HUES48 (cell line): ENCODE measurements around the gene ATAD2B.

Experiments used
- H3K27ac ChIP-seq: one replicate; pipeline ENCODE4 v1.7.0; 2013; ENCODE audit warnings: low read depth, low read length, inconsistent platforms
- H3K27me3 ChIP-seq: 2 replicates; pipeline ENCODE4 v1.6.1; 2013; ENCODE audit warnings: mild to moderate bottlenecking, low read length; ENCODE audit not compliant: control insufficient read depth, insufficient read depth
- H3K36me3 ChIP-seq: 2 replicates; pipeline ENCODE4 v1.6.1; 2013; ENCODE audit warnings: low read length; ENCODE audit not compliant: control insufficient read depth, insufficient read depth
- H3K4me1 ChIP-seq: 2 replicates; pipeline ENCODE4 v1.6.1; 2013; ENCODE audit warnings: mild to moderate bottlenecking, low read length; ENCODE audit not compliant: control insufficient read depth, insufficient read depth
- H3K4me3 ChIP-seq: 2 replicates; pipeline ENCODE4 v1.5.1; 2013; ENCODE audit warnings: mild to moderate bottlenecking, low read depth, low read length
- H3K9ac ChIP-seq: 2 replicates; pipeline ENCODE4 v1.6.1; 2013; ENCODE audit warnings: mild to moderate bottlenecking, low read depth, low read length, moderate library complexity
- H3K9me3 ChIP-seq: 2 replicates; pipeline ENCODE4 v1.6.1; 2013; ENCODE audit warnings: low read length; ENCODE audit not compliant: control insufficient read depth, insufficient read depth

ATAD2B gene

GRCh38 chr2:23940718-23941620 lies 14.0 kb upstream of the ATAD2B start:
- Histone ChIP-seq H3K36me3 (no peaks in the 10 kb centered on the region), H3K27ac (peak overlapping the region; percentile 94), H3K9ac (peak overlapping the region; percentile 77), H3K27me3 (no peaks in the 10 kb centered on the region), H3K9me3 (no peaks in the 10 kb centered on the region), H3K4me1 (peaks cover 12% of the 10 kb centered on the region; the same call in 1 of the 2 replicates), H3K4me3 (peak overlapping the region; percentile 86)

DNA sequence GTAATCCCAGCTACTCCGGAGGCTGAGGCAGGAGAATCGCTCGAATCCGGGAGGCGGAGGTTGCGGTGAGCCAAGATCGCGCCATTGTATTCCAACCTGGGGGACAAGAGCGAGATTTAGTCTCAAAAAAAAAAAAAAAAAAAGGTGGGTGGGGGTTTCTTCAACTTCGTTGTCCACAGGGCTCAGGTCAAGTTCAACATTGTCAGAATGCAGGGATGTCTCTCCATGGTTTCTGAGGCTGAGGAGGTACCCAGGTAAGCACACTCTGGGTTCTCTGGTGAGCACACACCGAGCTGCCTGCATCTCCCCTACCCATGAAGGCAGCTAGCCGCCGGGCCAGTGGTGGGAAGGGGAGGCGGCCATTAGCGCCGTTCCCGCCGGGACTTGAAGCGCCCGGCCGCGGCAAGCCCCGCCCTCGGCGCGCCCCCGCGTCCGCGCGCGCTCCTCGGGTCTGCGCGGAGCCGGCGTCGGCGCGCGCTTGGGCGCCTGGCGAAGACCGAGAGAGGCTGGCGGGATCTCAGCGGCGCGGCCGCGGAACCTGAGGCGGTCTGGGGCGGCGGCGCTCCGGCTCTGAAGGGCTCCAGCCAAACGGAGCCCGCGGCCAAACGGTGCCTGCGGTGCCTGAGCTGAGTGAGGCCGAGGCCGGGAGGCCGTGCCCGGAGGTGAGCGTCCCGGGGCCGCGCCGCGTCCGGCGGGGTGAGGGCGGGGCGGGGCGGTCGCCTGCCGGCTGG lies 13.2 kb upstream of the ATAD2B start, which contains the start of gene UBXN2A:
Gene UBXN2A (plus strand): TSS at position 477 of the 731 bp plus-strand sequence. CDS start 17,852 bp downstream, outside the sequence.
- Histone ChIP-seq H3K4me3 (peak within 1 kb of the TSS; percentile 86), H3K9ac (peak within 1 kb of the TSS; percentile 77), H3K27me3 (no peaks in the 10 kb centered on the region), H3K4me1 (peaks cover 12% of the 10 kb centered on the region; the same call in 1 of the 2 replicates), H3K27ac (peak within 1 kb of the TSS; percentile 94), H3K36me3 (no peaks in the 10 kb centered on the region), H3K9me3 (no peaks in the 10 kb centered on the region)

- Histone ChIP-seq H3K9ac (no peak overlapping the region), H3K27ac (no peak overlapping the region)
Observed at GRCh38 chr2:23934259-23934658, 7.3 kb upstream of the ATAD2B start.

GRCh38 chr2:23926290-23926749 lies 603 bp downstream of the ATAD2B start:
- no peaks in the 10 kb centered on the region for H3K27me3 ChIP-seq
- 0 out of 2 replicates have a peak, but pooled peaks cover 8% of the 10 kb centered on the region for H3K4me1 ChIP-seq
- peaks cover 2% of the 10 kb centered on the region; the same call in 1 of the 2 replicates for H3K36me3 ChIP-seq
- peak overlapping the region; percentile 83 for H3K4me3 ChIP-seq
- peak overlapping the region; percentile 98 for H3K27ac ChIP-seq
- H3K9ac ChIP-seq: peak overlapping the region; percentile 95
- no peaks in the 10 kb centered on the region for H3K9me3 ChIP-seq

More at GRCh38 chr2:23934259-23934658, 7.3 kb upstream of the ATAD2B start:
- H3K9me3 ChIP-seq: no peaks in the 10 kb centered on the region
- H3K27me3 ChIP-seq: no peaks in the 10 kb centered on the region
- no peak overlapping the region for H3K4me3 ChIP-seq
- H3K36me3 ChIP-seq: peaks cover 4% of the 10 kb centered on the region; the same call in 1 of the 2 replicates
- peaks cover 4% of the 10 kb centered on the region; the same call in 1 of the 2 replicates for H3K4me1 ChIP-seq

DNA sequence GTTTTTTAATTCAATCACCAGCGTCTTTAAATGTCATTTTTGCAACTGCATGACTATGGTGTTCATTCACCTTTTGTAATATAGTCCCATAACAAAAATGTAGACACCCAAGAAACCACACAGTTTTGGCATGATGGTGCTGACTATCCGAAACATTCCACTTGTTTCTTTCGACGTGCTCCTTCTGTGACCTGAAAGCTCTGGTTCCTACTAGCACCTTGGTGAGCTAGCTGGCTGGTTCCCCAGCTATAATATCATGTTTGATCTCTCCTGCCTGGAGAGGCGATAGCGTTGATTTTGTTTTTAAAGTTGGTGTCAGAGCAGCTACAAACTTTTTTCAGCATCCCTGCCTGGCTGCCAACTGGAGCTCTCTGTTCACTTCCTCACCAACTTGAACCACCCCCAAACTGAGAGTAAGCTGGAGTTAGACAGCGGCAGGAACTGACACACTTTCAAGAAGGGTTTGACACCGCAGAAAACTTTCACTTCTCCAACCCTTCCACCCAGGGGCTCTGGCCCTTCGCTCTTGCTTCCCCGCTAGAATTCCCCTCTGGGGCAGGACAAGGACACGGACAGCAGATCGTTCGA lies 1.1 kb downstream of the ATAD2B start:
- H3K9me3 ChIP-seq: no peaks in the 10 kb centered on the region
- no peaks in the 10 kb centered on the region for H3K27me3 ChIP-seq
- no peaks in the 10 kb centered on the region; the same call in 1 of the 2 replicates for H3K36me3 ChIP-seq
- H3K4me1 ChIP-seq: 0 out of 2 replicates have a peak, but pooled peaks cover 8% of the 10 kb centered on the region
- H3K27ac ChIP-seq: peak overlapping the region; percentile 98
- peak overlapping the region; percentile 95 for H3K9ac ChIP-seq
- H3K4me3 ChIP-seq: peak overlapping the region; percentile 83

DNA sequence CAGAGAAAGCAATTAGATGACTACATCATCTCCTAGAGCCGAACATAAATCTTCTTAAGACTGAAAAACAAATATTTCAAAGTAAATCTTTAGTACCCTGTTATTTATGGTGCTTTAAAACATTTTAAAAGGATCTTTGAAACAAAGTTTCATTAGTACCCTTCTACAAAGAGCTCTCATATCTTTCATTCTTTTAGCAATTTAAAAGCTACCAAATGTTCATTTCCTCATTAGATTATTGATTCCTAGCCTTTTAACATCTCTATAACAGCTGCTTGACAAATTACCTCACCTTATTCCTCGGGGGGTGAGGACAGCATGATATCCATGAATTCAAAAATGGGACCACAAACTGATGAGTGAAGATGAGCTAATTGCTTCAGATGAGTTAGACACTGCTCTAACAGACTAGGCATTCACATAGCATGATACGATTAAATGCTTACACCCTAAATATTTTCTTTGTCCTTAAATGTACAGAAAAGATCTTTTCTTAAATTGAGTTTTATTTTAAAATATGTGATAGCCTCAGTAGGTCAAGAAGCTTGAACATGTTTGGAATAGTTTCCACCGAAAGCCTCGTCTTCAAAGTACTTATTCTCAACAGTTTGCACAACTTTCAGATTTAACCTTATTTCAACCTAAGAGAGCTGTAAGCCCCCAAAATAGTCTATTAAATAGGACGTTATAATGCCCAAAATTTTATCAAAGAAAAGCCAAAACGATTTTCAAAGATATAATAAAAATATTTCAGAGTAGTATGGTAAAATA lies 2.1 kb downstream of the ATAD2B start:
- H3K9ac ChIP-seq: no peak overlapping the region
- H3K27ac ChIP-seq: no peak overlapping the region
- peak overlapping the region; percentile 83 for H3K4me3 ChIP-seq

DNA sequence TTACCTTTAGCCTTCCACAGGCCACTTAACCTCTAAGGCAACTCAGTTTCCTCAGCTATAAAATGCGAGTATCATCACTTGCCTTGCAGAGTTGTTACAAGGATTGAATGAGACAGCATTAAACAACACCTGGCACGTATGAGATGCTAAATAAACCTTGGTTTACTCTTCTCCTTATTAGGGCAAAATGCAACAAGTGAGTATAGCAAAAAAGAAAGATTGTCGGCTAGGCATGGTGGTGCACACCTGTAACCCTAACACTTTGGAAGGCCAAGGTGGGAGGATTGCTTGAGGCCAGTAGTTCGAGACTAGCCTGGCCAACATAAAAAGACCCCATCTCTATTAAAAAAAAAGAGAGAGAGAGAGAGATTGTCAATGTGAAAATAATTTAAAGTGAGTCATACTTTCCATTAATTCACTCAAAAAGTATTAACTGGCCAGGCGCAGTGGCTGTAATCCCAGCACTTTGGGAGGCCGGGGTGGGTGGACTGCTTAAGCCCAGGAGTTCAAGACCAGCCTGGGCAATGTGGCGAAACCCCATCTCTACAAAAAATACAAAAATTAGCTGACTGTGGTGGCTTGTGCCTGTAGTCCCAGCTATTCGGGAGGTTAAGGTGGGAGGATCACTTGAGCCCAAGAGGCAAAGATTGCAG lies 8.0 kb downstream of the ATAD2B start:
- Histone ChIP-seq H3K27me3 (no peaks in the 10 kb centered on the region), H3K27ac (no peak overlapping the region), H3K4me3 (no peak overlapping the region), H3K9me3 (no peaks in the 10 kb centered on the region), H3K36me3 (no peaks in the 10 kb centered on the region), H3K9ac (no peak overlapping the region), H3K4me1 (peaks cover 11% of the 10 kb centered on the region)

More for the DNA sequence above, 2.1 kb downstream of the ATAD2B start:
- H3K27me3 ChIP-seq: no peaks in the 10 kb centered on the region
- H3K9me3 ChIP-seq: no peaks in the 10 kb centered on the region
- H3K36me3 ChIP-seq: no peaks in the 10 kb centered on the region
- H3K4me1 ChIP-seq: 0 out of 2 replicates have a peak, but pooled peaks cover 8% of the 10 kb centered on the region

DNA sequence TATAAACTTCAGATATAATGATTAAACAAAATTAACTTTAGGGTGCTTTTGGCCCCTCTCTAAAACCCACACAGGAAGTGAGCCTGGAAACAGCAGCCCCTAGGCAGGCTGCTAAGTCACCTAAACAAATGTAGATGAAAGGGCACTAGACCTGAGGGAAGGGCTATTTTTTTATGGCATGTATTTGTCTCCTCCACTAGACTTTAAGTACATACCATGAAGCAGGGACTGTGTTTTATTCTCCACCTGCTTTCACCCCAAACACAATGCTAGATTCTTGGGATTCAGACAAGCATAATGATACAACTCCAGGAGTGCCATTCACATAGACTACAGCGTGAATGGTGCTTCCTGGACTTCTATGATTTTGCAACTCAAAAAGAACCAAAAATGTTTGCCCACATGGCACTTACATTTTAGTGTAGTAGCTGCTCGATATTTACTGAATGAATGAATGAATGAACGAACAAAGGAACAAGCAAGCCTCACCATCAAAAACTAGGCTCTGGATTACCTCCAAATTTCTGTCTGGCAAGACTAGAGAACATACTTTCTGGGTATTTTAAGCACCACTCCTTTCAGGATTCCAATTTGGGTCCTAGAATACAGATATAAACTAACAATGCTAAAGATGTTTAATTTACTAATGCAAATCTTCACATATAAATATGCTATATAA lies 10.1 kb downstream of the ATAD2B start:
- Histone ChIP-seq H3K9ac (no peak overlapping the region), H3K4me3 (no peak overlapping the region; the same call in 1 of the 2 replicates), H3K27ac (peak overlapping the region; percentile 73)

DNA sequence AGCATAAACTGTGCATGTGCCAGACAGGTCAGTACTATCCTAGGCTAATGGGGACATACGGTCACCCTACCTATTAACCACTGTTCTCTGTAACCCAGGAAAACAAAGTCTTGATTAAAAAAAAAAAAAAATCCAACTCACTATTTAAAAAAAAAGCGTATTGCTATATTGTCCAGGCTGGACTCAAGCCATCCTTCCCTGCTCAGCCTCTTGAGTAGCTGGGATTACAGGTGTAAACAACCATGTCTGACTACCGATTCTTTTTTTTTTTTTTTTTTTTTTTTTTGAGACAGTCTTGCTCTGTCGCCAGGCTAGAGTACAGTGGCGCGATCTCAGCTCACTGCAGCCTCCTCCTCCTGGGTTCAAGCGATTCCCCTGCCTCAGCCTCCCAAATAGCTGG lies 11.6 kb downstream of the ATAD2B start:
- H3K4me3 ChIP-seq: no peak overlapping the region
- no peaks in the 10 kb centered on the region for H3K9me3 ChIP-seq
- H3K9ac ChIP-seq: no peak overlapping the region
- no peaks in the 10 kb centered on the region for H3K36me3 ChIP-seq
- no peak overlapping the region for H3K27ac ChIP-seq
- H3K27me3 ChIP-seq: no peaks in the 10 kb centered on the region
- peaks cover 11% of the 10 kb centered on the region for H3K4me1 ChIP-seq

More for the DNA sequence above, 10.1 kb downstream of the ATAD2B start:
- Histone ChIP-seq H3K4me1 (peaks cover 11% of the 10 kb centered on the region), H3K36me3 (no peaks in the 10 kb centered on the region), H3K9me3 (no peaks in the 10 kb centered on the region), H3K27me3 (no peaks in the 10 kb centered on the region)
